ENCODE results near the gene CCDC6.
"Not testable (repeated sequence)": the region's sequence is repeated elsewhere in the genome, so short reads cannot be mapped to it uniquely, and the experiment has no call there.

CCDC6 gene

DNA sequence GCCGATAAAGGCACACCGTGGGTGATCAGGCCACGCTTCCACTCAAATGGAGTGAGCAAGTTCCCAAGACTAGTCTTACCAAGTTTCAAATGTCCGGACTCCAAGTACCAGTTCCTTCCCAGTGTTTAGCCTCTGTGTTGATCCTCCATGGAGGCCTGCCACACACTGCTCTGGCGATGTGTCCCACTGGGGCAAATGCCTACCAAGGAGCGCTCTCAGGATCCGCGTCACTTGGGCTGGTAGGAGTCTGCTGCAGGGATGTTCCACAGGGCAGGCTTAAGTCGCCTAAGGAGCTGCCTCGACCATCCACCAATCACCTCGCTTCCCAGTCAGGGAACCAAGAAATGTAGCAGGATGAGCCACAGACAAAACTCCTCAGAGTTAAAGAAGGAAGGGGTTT lies 135.7 kb downstream of the CCDC6 start:
- no peak for DNase-seq (ENCODE audit: low read depth in 2 of 2)

- DNase-seq (ENCODE audit: low read depth in 2 of 2) = no peak
These were observed 143.9 kb downstream of the CCDC6 start for GRCh38 chr10:59762505-59762904.

DNA sequence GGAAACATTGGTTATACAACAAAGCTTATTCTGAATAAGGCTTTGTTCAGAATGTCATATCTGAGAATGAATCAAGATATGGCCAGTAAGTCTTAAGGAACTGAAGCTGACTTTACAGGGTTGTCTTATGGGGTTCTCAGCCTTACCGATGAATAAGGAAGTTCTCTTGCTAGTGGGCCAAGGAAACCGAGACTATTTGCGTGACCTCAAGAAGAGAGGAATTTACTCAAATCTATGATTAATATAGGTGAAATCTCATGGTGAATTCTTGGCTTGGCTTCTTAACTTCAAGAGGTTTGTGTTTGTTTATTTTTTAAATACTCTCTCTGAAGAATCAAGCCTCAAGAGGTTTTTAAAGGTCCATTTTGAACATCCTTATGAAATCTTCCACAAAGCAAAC lies 148.4 kb downstream of the CCDC6 start:
- no peak for DNase-seq (ENCODE audit: low read depth in 2 of 2)

GRCh38 chr10:59754951-59755350 lies 151.4 kb downstream of the CCDC6 start:
- no peak for DNase-seq (ENCODE audit: low read depth in 2 of 2)

GRCh38 chr10:59753267-59753666 lies 153.1 kb downstream of the CCDC6 start, which contains the start of gene MRLN:
TSS of gene MRLN (minus strand) at chr10:59753455.
- DNase-seq (ENCODE audit: low read depth in 2 of 2) = no peak

- no peak for DNase-seq (ENCODE audit: low read depth in 2 of 2)
These were observed 153.9 kb downstream of the CCDC6 start for GRCh38 chr10:59752278-59752940.

DNA sequence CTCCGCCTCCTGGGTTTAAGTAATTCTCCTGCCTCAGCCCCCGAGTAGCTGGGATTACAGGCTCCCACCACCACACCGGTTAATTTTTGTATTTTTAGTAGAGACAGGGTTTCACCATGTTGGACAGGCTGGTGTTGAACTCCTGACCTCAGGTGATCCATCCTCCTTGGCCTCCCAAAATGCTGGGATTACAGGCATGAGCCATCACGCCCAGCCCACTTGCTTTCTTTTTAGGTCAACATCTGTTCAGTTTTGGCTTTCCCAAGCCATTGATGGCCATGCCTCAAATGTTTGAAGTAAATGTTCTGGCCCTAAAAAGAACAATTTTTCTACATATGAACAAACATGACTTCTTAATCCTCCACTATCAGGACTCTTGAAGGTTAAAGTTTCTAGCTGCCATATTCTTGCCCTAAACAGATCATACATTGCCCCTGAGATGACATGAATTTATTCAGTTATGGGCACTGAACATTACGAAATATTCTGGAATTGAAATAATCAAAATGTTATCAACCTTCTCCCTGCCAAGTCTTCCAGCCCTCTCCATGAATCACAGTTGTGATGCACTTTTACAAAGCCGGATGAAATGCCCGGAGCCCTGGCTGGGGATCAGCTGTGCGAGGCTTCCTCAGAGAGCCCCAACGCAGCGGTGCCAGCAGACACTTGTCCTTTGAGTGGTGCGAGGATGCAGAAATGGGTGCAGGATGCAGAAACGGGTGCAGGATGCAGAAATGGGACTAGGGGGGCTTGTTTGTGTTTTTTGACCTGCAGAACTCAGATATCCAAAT lies 156.0 kb downstream of the CCDC6 start:
- no peak for DNase-seq (ENCODE audit: low read depth in 2 of 2)

GRCh38 chr10:59748834-59749233 lies 157.5 kb downstream of the CCDC6 start:
- DNase-seq (ENCODE audit: low read depth in 2 of 2) = no peak

- no peak for DNase-seq (ENCODE audit: low read depth in 2 of 2)
These were observed 161.1 kb downstream of the CCDC6 start for GRCh38 chr10:59745163-59745650.

- not testable (repeated sequence) for DNase-seq (ENCODE audit: low read depth in 2 of 2)
These were observed 161.6 kb downstream of the CCDC6 start for GRCh38 chr10:59744762-59745161.

GRCh38 chr10:59744156-59744555 lies 162.2 kb downstream of the CCDC6 start:
- DNase-seq (ENCODE audit: low read depth in 2 of 2) = not testable (repeated sequence)

- no peak for DNase-seq (ENCODE audit: low read depth in 2 of 2)
These were observed 164.8 kb downstream of the CCDC6 start for GRCh38 chr10:59741583-59741982.

DNA sequence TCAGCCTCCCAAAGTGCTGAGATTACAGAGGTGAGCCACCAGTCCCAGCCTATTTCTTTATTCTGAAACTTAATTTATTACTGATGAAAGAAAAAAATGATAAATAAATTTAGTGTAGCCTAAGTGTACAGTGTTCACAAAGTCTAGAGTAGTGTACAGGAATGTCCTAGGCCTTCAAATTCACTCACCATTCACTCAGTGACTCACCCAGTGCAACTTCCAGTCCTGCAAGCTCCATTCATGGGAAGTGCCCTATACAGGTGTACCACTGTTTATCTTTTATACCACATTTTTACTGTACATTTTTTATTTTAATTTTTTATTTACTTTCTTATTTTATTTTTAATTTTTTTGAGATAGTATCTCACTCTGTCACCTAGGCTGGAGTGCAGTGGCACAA lies 165.3 kb downstream of the CCDC6 start:
- no peak for DNase-seq (ENCODE audit: low read depth in 2 of 2)

All from stimulated activated CD8-positive, alpha-beta memory T cell treated with anti-CD3 and anti-CD28 coated beads, Interleukin-7, amount 100 ng/mL, for 4 hours (primary cell).